NT2/D1 (cell line): ENCODE measurements around the gene SUPT5H.

Experiments used
- DNase-seq: peaks from one replicate; pipeline ENCODE4 v3.0.0-alpha.2; 2011; ENCODE audit warnings: low read depth, low spot score
- H3K27me3 ChIP-seq: 2 replicates; pipeline ENCODE4 v1.6.0; 2011; ENCODE audit warnings: mild to moderate bottlenecking; ENCODE audit not compliant: insufficient read length, insufficient read depth
- H3K36me3 ChIP-seq: 2 replicates; pipeline ENCODE4 v1.6.1; 2011; ENCODE audit warnings: mild to moderate bottlenecking, low read length, mixed read lengths; ENCODE audit not compliant: insufficient read depth, insufficient read length
- H3K4me1 ChIP-seq: 2 replicates; pipeline ENCODE4 v1.5.1; 2011; ENCODE audit not compliant: insufficient read depth, insufficient read length
- H3K4me3 ChIP-seq: 2 replicates; pipeline ENCODE4 v1.5.1; 2011; ENCODE audit warnings: low read depth; ENCODE audit not compliant: insufficient read length
- H3K9ac ChIP-seq: 2 replicates; pipeline ENCODE4 v1.6.0; 2011; ENCODE audit warnings: low read depth; ENCODE audit not compliant: insufficient read length
- H3K9me3 ChIP-seq: 2 replicates; pipeline ENCODE4 v1.5.1; 2011; ENCODE audit warnings: mild to moderate bottlenecking, low read length; ENCODE audit not compliant: insufficient read depth
- SUZ12 ChIP-seq: IDR thresholded peaks from 2 replicates; pipeline ENCODE4 v1.6.1; 2011; ENCODE audit not compliant: insufficient read length, insufficient read depth; ENCODE audit errors: extremely low read depth
- YY1 ChIP-seq: IDR thresholded peaks from 2 replicates; pipeline ENCODE4 v1.6.1; 2011; ENCODE audit not compliant: insufficient read length, insufficient read depth
- ZNF274 ChIP-seq: IDR thresholded peaks from 2 replicates; pipeline ENCODE4 v1.6.1; 2011; ENCODE audit warnings: mild to moderate bottlenecking, low read depth, low read length

The SUPT5H gene

GRCh38 chr19:39401549-39402345, 43.6 kb upstream of the SUPT5H start:
- no peak overlapping the region for H3K4me3 ChIP-seq
- TF ChIP-seq ZNF274 (no peak), SUZ12 (no peak), YY1 (no peak)

GRCh38 chr19:39402346-39403300, 42.8 kb upstream of the SUPT5H start:
- Histone ChIP-seq H3K9ac (peak overlapping the region; percentile 85), H3K4me3 (peak overlapping the region; percentile 51), H3K36me3 (peaks cover 11% of the 10 kb centered on the region), H3K4me1 (peaks cover 19% of the 10 kb centered on the region), H3K27me3 (no peaks in the 10 kb centered on the region), H3K9me3 (no peaks in the 10 kb centered on the region)
- no peak for TF ChIP-seq SUZ12
- TF ChIP-seq YY1: no peak
- TF ChIP-seq ZNF274: no peak
- DNase-seq: no peak

More at GRCh38 chr19:39401549-39402345, 43.6 kb upstream of the SUPT5H start:
- H3K9ac ChIP-seq: peak overlapping the region; percentile 85
- H3K9me3 ChIP-seq: no peaks in the 10 kb centered on the region
- H3K36me3 ChIP-seq: peaks cover 17% of the 10 kb centered on the region
- H3K4me1 ChIP-seq: peaks cover 21% of the 10 kb centered on the region
- H3K27me3 ChIP-seq: no peaks in the 10 kb centered on the region
- no peak for DNase-seq

DNA sequence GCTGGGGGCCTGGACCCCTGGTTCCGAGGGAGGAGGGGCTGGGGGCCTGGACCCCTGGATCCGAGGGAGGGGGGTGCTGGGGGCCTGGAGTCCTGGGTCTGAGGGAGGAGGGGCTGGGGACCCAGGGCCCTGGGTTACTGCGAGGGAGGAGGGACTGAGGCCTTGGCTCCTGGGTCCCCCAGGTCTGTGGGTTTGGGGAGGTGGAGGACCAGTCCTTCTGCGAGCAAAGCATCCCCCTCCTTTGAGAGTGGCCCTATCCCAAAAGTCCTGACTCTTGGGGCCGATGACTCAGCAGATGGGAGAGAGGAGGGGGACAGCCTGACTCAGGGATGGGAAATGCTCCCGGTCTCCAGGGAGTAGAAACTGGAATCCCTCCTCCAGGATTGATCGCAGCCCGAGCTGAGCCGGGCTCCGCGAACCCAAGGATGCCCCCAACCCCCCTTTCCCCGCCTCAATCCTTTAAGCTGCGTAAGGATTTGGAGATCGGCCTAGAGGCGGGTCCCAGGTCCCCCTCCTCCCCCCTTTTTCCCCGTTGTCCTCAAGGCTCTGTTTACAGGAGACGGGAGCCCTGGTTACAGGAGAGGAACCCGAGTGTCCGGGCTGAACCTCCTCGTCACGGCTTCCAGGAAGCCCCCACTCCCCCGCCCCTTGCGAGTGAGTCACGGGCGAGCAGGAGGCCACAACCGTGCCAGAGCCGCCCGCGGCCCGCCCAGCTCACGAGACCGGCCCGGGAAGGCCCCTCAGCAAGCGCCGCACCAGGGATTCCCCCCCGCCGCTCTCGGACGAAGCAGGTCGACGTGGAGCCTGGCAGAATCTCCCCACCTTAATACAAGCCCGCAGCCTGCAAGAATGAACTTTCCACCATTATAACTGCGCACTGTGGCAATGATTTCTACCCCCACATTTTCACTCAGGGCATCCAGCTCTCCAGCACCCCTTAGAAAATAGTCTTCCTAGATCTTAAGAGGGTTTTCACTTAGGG, 41.8 kb upstream of the SUPT5H start:
- peak; percentile 82 for DNase-seq
- H3K9me3 ChIP-seq: no peaks in the 10 kb centered on the region
- peaks cover 17% of the 10 kb centered on the region for H3K36me3 ChIP-seq
- peak overlapping the region; percentile 85 for H3K9ac ChIP-seq
- H3K27me3 ChIP-seq: no peaks in the 10 kb centered on the region
- peaks cover 15% of the 10 kb centered on the region for H3K4me1 ChIP-seq
- TF ChIP-seq ZNF274: no peak
- TF ChIP-seq YY1: no peak
- TF ChIP-seq SUZ12: no peak
- peak overlapping the region; percentile 41 for H3K4me3 ChIP-seq

GRCh38 chr19:39405261-39405957, 40.0 kb upstream of the SUPT5H start:
- H3K36me3 ChIP-seq: peaks cover 10% of the 10 kb centered on the region
- no peak for DNase-seq
- H3K27me3 ChIP-seq: no peaks in the 10 kb centered on the region
- TF ChIP-seq SUZ12: no peak
- no peak for TF ChIP-seq YY1
- no peak for TF ChIP-seq ZNF274
- H3K9ac ChIP-seq: peak overlapping the region; percentile 42
- no peak overlapping the region for H3K4me3 ChIP-seq
- H3K4me1 ChIP-seq: peaks cover 15% of the 10 kb centered on the region
- no peaks in the 10 kb centered on the region for H3K9me3 ChIP-seq

- Histone ChIP-seq H3K36me3 (peaks cover 10% of the 10 kb centered on the region), H3K27me3 (no peaks in the 10 kb centered on the region), H3K4me1 (peaks cover 15% of the 10 kb centered on the region), H3K4me3 (peak overlapping the region; percentile 28), H3K9me3 (no peaks in the 10 kb centered on the region), H3K9ac (no peak overlapping the region)
- TF ChIP-seq SUZ12: no peak
- no peak for TF ChIP-seq ZNF274
- no peak for TF ChIP-seq YY1
- no peak for DNase-seq
Observed at GRCh38 chr19:39405958-39406655, 39.3 kb upstream of the SUPT5H start.
